ENCODE measurements around the gene IQCM. TPM values are rescaled to one million over a fixed set of nuclear protein-coding genes. Genes with fewer than 3 reads are reported as not detected.

IQCM gene
- polyA plus RNA-seq, 3 donors, result not detected

DNA sequence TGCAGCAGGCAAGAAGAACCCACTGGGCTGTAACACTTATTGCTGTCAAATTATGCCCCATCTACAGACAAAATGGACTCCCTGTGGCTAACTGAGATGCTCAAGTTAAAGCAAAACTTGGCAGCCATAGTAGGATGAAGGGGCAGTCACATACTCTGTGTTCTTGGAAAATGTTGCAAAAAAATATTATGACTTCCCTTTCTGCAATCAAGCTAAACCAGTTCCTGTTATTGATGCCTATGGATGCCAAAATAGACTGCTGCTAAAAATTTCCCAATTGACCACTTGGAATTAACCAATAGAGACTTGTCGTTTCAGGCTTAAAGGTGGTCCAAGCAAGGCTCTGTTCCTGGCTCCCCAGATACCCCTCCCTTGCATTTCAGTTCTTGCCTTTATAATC lies 49.5 kb downstream of the IQCM start:
- WGBS (ENCODE audit: insufficient coverage), result no CpG with 5 or more reads among the region's 1 CpG
- Histone ChIP-seq H3K27ac (ENCODE audit: low read depth in 1 of 2, low read length in 2 of 2) (no peak overlapping the region), H3K27me3 (ENCODE audit: control insufficient read depth in 2 of 2, insufficient read depth in 2 of 2, low read length in 2 of 2) (no peaks in the 10 kb centered on the region), H3K4me2 (replicated peaks; ENCODE audit: extremely low read depth, low read length, poor library complexity, severe bottlenecking) (no peak overlapping the region), H4K20me1 (ENCODE audit: insufficient read depth, low read length) (no peaks in the 10 kb centered on the region), H3K4me1 (ENCODE audit: control insufficient read depth in 1 of 2, insufficient read depth in 2 of 2, low read length in 2 of 2) (no peaks in the 10 kb centered on the region), H3K9me3 (replicated peaks in 1 of 2; ENCODE audit: control insufficient read depth in 1 of 2, insufficient read depth in 1 of 2, low read length in 2 of 2) (no peaks in the 10 kb centered on the region), H3K36me3 (replicated peaks in 1 of 2; ENCODE audit: control insufficient read depth in 1 of 2, insufficient read depth in 2 of 2, low read length in 2 of 2) (no peaks in the 10 kb centered on the region), H2AFZ (ENCODE audit: insufficient read depth, low read depth, low read length, poor library complexity, severe bottlenecking) (no peak overlapping the region), H3K79me2 (ENCODE audit: insufficient read depth, low read length) (no peaks in the 10 kb centered on the region), H3K4me3 (replicated peaks in 1 of 3; ENCODE audit: low read depth in 2 of 3, low read length in 3 of 3) (no peak overlapping the region), H3K9ac (ENCODE audit: insufficient read depth, low read length, poor library complexity, severe bottlenecking) (no peak overlapping the region)
- no peaks in the 10 kb centered on the region for H3K4me1 Mint-ChIP-seq
- no peaks in the 10 kb centered on the region for H3K36me3 Mint-ChIP-seq
- intact Hi-C loops (cut with micrococcal nuclease), result no loop called here
- H3K27me3 Mint-ChIP-seq (ENCODE audit: low read depth in 3 of 3), result no peaks in the 10 kb centered on the region
- peaks cover 0 to 6% (median 1%) of the 10 kb centered on the region in 7 donors for H3K9me3 Mint-ChIP-seq
- no peak overlapping the region for H3K27ac Mint-ChIP-seq
- H3K4me3 Mint-ChIP-seq, result no peak overlapping the region
- DNase-seq, result no peak
- TF ChIP-seq, protein P1, sequence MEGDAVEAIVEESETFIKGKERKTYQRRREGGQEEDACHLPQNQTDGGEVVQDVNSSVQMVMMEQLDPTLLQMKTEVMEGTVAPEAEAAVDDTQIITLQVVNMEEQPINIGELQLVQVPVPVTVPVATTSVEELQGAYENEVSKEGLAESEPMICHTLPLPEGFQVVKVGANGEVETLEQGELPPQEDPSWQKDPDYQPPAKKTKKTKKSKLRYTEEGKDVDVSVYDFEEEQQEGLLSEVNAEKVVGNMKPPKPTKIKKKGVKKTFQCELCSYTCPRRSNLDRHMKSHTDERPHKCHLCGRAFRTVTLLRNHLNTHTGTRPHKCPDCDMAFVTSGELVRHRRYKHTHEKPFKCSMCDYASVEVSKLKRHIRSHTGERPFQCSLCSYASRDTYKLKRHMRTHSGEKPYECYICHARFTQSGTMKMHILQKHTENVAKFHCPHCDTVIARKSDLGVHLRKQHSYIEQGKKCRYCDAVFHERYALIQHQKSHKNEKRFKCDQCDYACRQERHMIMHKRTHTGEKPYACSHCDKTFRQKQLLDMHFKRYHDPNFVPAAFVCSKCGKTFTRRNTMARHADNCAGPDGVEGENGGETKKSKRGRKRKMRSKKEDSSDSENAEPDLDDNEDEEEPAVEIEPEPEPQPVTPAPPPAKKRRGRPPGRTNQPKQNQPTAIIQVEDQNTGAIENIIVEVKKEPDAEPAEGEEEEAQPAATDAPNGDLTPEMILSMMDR (IDR thresholded peaks at IDR 0.05), result no peak

DNA sequence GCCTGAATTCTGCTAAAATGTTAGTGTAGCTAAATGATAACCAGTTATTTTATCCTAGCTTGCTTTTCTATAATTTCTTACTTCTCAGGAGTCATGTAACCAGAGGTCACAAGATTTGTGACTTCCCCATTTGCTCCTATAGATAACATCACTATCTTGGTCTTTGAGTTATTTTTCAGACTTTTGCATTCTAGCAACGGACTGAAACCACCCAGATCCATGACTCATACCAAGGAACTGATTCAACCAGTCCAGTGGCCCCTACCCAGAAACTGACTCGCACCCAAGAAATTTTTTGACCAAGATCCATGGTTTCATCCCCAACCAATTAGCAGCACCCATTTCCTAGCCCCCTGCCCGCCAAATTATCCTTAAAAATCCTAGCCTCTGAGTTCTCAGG lies 50.0 kb downstream of the IQCM start:
- Mint-ChIP-seq H3K4me3 (no peak overlapping the region), H3K4me1 (no peaks in the 10 kb centered on the region), H3K27me3 (ENCODE audit: low read depth in 3 of 3) (no peaks in the 10 kb centered on the region), H3K9me3 (peaks cover 0 to 6% (median 1%) of the 10 kb centered on the region in 7 donors), H3K36me3 (no peaks in the 10 kb centered on the region), H3K27ac (no peak overlapping the region)
- Histone ChIP-seq H3K9me3 (replicated peaks in 1 of 2; ENCODE audit: control insufficient read depth in 1 of 2, insufficient read depth in 1 of 2, low read length in 2 of 2) (no peaks in the 10 kb centered on the region), H3K27ac (ENCODE audit: low read depth in 1 of 2, low read length in 2 of 2) (no peak overlapping the region), H3K79me2 (ENCODE audit: insufficient read depth, low read length) (no peaks in the 10 kb centered on the region), H3K27me3 (ENCODE audit: control insufficient read depth in 2 of 2, insufficient read depth in 2 of 2, low read length in 2 of 2) (no peaks in the 10 kb centered on the region), H4K20me1 (ENCODE audit: insufficient read depth, low read length) (no peaks in the 10 kb centered on the region), H3K36me3 (replicated peaks in 1 of 2; ENCODE audit: control insufficient read depth in 1 of 2, insufficient read depth in 2 of 2, low read length in 2 of 2) (no peaks in the 10 kb centered on the region), H3K9ac (ENCODE audit: insufficient read depth, low read length, poor library complexity, severe bottlenecking) (no peak overlapping the region), H3K4me1 (ENCODE audit: control insufficient read depth in 1 of 2, insufficient read depth in 2 of 2, low read length in 2 of 2) (no peaks in the 10 kb centered on the region), H2AFZ (ENCODE audit: insufficient read depth, low read depth, low read length, poor library complexity, severe bottlenecking) (no peak overlapping the region), H3K4me3 (replicated peaks in 1 of 3; ENCODE audit: low read depth in 2 of 3, low read length in 3 of 3) (no peak overlapping the region), H3K4me2 (replicated peaks; ENCODE audit: extremely low read depth, low read length, poor library complexity, severe bottlenecking) (no peak overlapping the region)
- no peak for DNase-seq
- intact Hi-C loops (cut with micrococcal nuclease), result no loop called here
- TF ChIP-seq, protein P1 (IDR thresholded peaks at IDR 0.05), result no peak
- 49% methylated on average over 2 of the region's 3 CpGs for WGBS (ENCODE audit: insufficient coverage)

Data from CD14-positive monocyte (primary cell).